SK-N-SH (cell line): ENCODE results near the gene C5orf58. TPM values are rescaled to one million over a fixed set of nuclear protein-coding genes. Genes with fewer than 3 reads are reported as not detected.

Experiments
- CTCF ChIA-PET: fragments of 300-600, 350-600 bp; formaldehyde crosslinking; extraction: SDS; loops from one replicate; lab custom pipeline; 2021; lab: Yijun Ruan, JAX
- POLR2A ChIA-PET: fragments of 350-600 bp; sonication (Branson Sonifier 250); formaldehyde crosslinking; extraction: SDS; loops from one replicate; lab custom pipeline; 2020; ENCODE audit warnings: antibody characterized with exemption, inconsistent platforms; lab: Yijun Ruan, JAX
- DNase-seq: peaks from one replicate; pipeline ENCODE4 v3.0.0; 2012
- H2AFZ ChIP-seq: fragments of 200-600 bp; sonication (generic); 2 replicates; pipeline ENCODE4 v1.8.1; 2016; ENCODE audit warnings: antibody characterized with exemption, mild to moderate bottlenecking, low read depth
- H3F3A ChIP-seq: fragments of 200-600 bp; sonication (generic); replicated peaks from 2 replicates; pipeline ENCODE3; 2016; ENCODE audit warnings: antibody characterized with exemption, mild to moderate bottlenecking; ENCODE audit not compliant: insufficient read depth
- H3K27ac ChIP-seq, 2 experiments: fragments of 200-500 bp in 1 of 2; fragments of 200-600 bp in 1 of 2; sonication (Bioruptor generic) in 1 of 2; sonication (generic), shearing (Covaris generic) in 1 of 2; 2 replicates each; pipeline versions ENCODE4 v1.5.1 to v1.6.1; 2014 to 2016; ENCODE audit warnings: low read depth in 2 of 2, inconsistent platforms in 1 of 2, low read length in 1 of 2, mild to moderate bottlenecking in 1 of 2, mixed read lengths in 1 of 2
- H3K27me3 ChIP-seq: fragments of 200-600 bp; sonication (generic), shearing (Covaris generic); 2 replicates; pipeline ENCODE4 v1.6.1; 2016; ENCODE audit warnings: mixed run types; ENCODE audit not compliant: insufficient read depth
- H3K36me3 ChIP-seq, 2 experiments: fragments of 200-500 bp in 1 of 2; fragments of 200-600 bp in 1 of 2; sonication (Bioruptor generic) in 1 of 2; sonication (generic) in 1 of 2; replicated peaks in 1 of 2; 2 replicates each; pipeline versions ENCODE3 to v1.5.1; 2014 to 2016; ENCODE audit warnings: low read length in 1 of 2, mild to moderate bottlenecking in 1 of 2; ENCODE audit not compliant: insufficient read depth in 2 of 2, control insufficient read depth in 1 of 2
- H3K4me1 ChIP-seq, 2 experiments: fragments of 200-500 bp in 1 of 2; fragments of 200-600 bp in 1 of 2; sonication (Bioruptor generic) in 1 of 2; sonication (generic), shearing (Covaris generic) in 1 of 2; 2 replicates each; pipeline versions ENCODE4 v1.5.1 to v1.6.1; 2014 to 2016; ENCODE audit warnings: low read depth in 1 of 2, low read length in 1 of 2, mixed run types in 1 of 2; ENCODE audit not compliant: insufficient read depth in 2 of 2, control insufficient read depth in 1 of 2
- H3K4me2 ChIP-seq: fragments of 200-600 bp; sonication (generic), shearing (Covaris generic); 2 replicates; pipeline ENCODE4 v1.6.1; 2017; ENCODE audit warnings: mixed run types
- H3K4me3 ChIP-seq, 2 experiments: fragments of 200-500 bp in 1 of 2; fragments of 200-600 bp in 1 of 2; sonication (Bioruptor generic) in 1 of 2; sonication (generic), shearing (Covaris generic) in 1 of 2; 2 replicates each; pipeline versions ENCODE4 v1.5.1 to v1.8.1; 2014 to 2016; ENCODE audit warnings: low read depth in 2 of 2, inconsistent platforms in 1 of 2, low read length in 1 of 2, mild to moderate bottlenecking in 1 of 2, mixed read lengths in 1 of 2, moderate library complexity in 1 of 2
- H3K79me2 ChIP-seq: fragments of 200-600 bp; sonication (generic); 2 replicates; pipeline ENCODE4 v1.8.1; 2017; ENCODE audit warnings: mild to moderate bottlenecking; ENCODE audit not compliant: insufficient read depth
- H3K9ac ChIP-seq: fragments of 200-600 bp; sonication (generic); 2 replicates; pipeline ENCODE4 v1.6.1; 2017; ENCODE audit warnings: mixed run types
- H3K9me2 ChIP-seq: fragments of 200-600 bp; sonication (generic); 2 replicates; pipeline ENCODE4 v1.6.1; 2017; ENCODE audit warnings: mixed run types
- H3K9me3 ChIP-seq: fragments of 200-600 bp; sonication (generic); 2 replicates; pipeline ENCODE4 v1.6.1; 2017; ENCODE audit warnings: mixed run types, mild to moderate bottlenecking, moderate library complexity
- H4K20me1 ChIP-seq: fragments of 200-600 bp; sonication (generic); 2 replicates; pipeline ENCODE4 v1.6.1; 2017; ENCODE audit warnings: mild to moderate bottlenecking, mixed run types; ENCODE audit not compliant: insufficient read depth
- CHD2 ChIP-seq: fragments of 150-350 bp; IDR thresholded peaks from 2 replicates; pipeline ENCODE4 v1.6.1; 2018; ENCODE audit warnings: low read length; ENCODE audit not compliant: partially characterized antibody
- FOXJ3 ChIP-seq: sonication (generic); formaldehyde crosslinking; IDR thresholded peaks from 2 replicates; pipeline ENCODE4 v1.5.1; 2020; ENCODE audit warnings: mild to moderate bottlenecking, missing genetic modification reagents
- GABPA ChIP-seq: IDR thresholded peaks from 2 replicates; pipeline ENCODE4 v1.4.0; 2012; ENCODE audit warnings: low read depth, mild to moderate bottlenecking
- GATA2 ChIP-seq: sonication (generic); formaldehyde crosslinking; IDR thresholded peaks from 2 replicates; pipeline ENCODE4 v1.5.0; 2020; ENCODE audit warnings: mild to moderate bottlenecking, missing genetic modification reagents
- PBX3 ChIP-seq: IDR thresholded peaks from 2 replicates; pipeline ENCODE4; 2012
- POLR2AphosphoS5 ChIP-seq: IDR thresholded peaks from 2 replicates; pipeline ENCODE4 v1.6.1; 2012; ENCODE audit warnings: low read depth, low read length
- RAD21 ChIP-seq: IDR thresholded peaks from 2 replicates; pipeline ENCODE4 v1.6.1; 2012; ENCODE audit warnings: mild to moderate bottlenecking, low read length
- REST ChIP-seq: IDR thresholded peaks from 2 replicates; pipeline ENCODE4 v1.6.1; 2012; ENCODE audit warnings: mild to moderate bottlenecking, low read depth, low read length, moderate library complexity
- RXRA ChIP-seq: IDR thresholded peaks from 2 replicates; pipeline ENCODE4 v1.4.0; 2012; ENCODE audit warnings: low read depth, mild to moderate bottlenecking, borderline replicate concordance
- SIN3A ChIP-seq: IDR thresholded peaks from 2 replicates; pipeline ENCODE4 v1.6.1; 2012; ENCODE audit warnings: low read depth, mild to moderate bottlenecking, low read length, moderate library complexity, borderline replicate concordance
- SMC3 ChIP-seq: IDR thresholded peaks from 2 replicates; pipeline ENCODE4 v1.6.1; 2012; ENCODE audit warnings: low read depth, low read length, improper control_type of control experiment
- USF1 ChIP-seq: IDR thresholded peaks from 2 replicates; pipeline ENCODE4 v1.4.0; 2012; ENCODE audit warnings: low read depth, borderline replicate concordance
- USF2 ChIP-seq: fragments of 150-350 bp; IDR thresholded peaks from 2 replicates; pipeline ENCODE4 v1.6.1; 2017; ENCODE audit warnings: antibody characterized with exemption, low read length, low read depth, borderline replicate concordance
- WGBS: methylation state at CpG from one replicate; pipeline ENCODE4 v1.1.6; 2017; ENCODE audit warnings: low lambda C conversion rate; 5-methylcytosine and 5-hydroxymethylcytosine counted together
- polyA plus RNA-seq, 3 experiments: library from polyadenylated mRNA; depleted of rRNA; stranded (reverse); fragments of >200 nt; gene quantifications; 2 replicates each; pipeline ENCODE4 v1.2.3, GENCODE V29; 2012

Gene C5orf58
- polyA plus RNA-seq, 1 of the 3 experiments (the other 2 are of a cell fraction), result not detected

- no peak for DNase-seq
- Histone ChIP-seq H3K4me1 (peaks cover 0 to 21% of the 10 kb centered on the region in 2 experiments; a peak in 2 of 4 replicates), H3K4me2 (no peak overlapping the region), H3K27me3 (no peaks in the 10 kb centered on the region), H3K27ac (no peak overlapping the region), H4K20me1 (no peaks in the 10 kb centered on the region), H3K9me2 (no peaks in the 10 kb centered on the region), H2AFZ (no peak overlapping the region), H3K9ac (no peak overlapping the region), H3K9me3 (no peaks in the 10 kb centered on the region), H3K36me3 (no peaks in the 10 kb centered on the region), H3F3A (no peaks in the 10 kb centered on the region), H3K4me3 (no peak overlapping the region), H3K79me2 (no peaks in the 10 kb centered on the region)
- TF ChIP-seq USF2, result no peak
- no peak for TF ChIP-seq RAD21
- no peak for TF ChIP-seq POLR2AphosphoS5
- TF ChIP-seq REST, result no peak
- TF ChIP-seq RXRA, result no peak
- TF ChIP-seq GATA2 (CRISPR knock-in tag), result no peak
- TF ChIP-seq FOXJ3 (CRISPR knock-in tag), result no peak
- TF ChIP-seq GABPA, result no peak
- TF ChIP-seq CHD2, result no peak
- TF ChIP-seq SMC3, result no peak
- TF ChIP-seq USF1, result no peak
- TF ChIP-seq SIN3A, result no peak
- no peak for TF ChIP-seq PBX3
- CTCF ChIA-PET, result interaction anchor here (1.2 kb wide), 1 partner anchor 86 kb away, joined by 7 read pairs; no protein-coding TSS in a partner anchor
- POLR2A ChIA-PET, result no interaction called here
- WGBS, result 85% methylated on average over 7 of the region's 7 CpGs
These were observed 45.9 kb upstream of the C5orf58 start for GRCh38 chr5:170186856-170187255.
